Measurements from ENCODE around the gene KANK4.

DNA sequence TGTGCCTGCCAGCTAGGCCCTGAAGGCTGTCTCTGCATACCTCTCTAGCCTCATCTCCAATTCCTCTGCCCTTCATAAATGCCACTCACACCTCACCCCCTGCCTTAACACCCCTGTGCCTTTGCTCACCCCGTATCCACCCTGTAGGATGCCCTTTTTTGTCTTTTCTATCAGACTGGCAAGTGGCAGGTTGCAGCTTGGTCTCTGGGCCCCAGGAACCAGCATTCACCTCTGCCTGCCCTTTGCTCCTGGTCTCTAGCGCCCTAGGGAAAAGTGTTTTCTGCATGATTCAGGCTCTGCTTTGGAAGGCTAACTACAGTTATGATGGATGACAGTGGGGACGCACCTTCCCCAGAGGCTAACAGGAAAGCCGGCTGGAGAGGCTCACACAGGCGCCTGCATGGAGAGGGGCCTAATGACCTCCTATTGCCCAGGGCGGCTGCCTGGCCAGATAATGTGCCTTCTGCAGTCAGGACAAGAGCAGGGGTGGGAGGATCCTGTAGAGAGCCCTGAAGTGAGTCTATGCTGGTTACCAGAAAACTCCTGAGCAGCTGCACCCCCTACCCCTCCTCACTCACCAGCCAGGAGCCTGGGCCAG is 11.2 kb downstream of the KANK4 start:
- TF ChIP-seq CTCF (conservative IDR thresholded peaks at IDR 0.05; ENCODE audit: low read length) (no peak), EZH2phosphoT487 (IDR thresholded peaks at IDR 0.05; ENCODE audit: borderline replicate concordance, low read depth, low read length) (no peak)
